Epidermal melanocyte (primary cell): ENCODE results near the gene AGMAT.
A peak's percentile ranks its signal among the peaks of the same experiment; 100 is the strongest.
"Not testable (repeated sequence)": the region's sequence is repeated elsewhere in the genome, so short reads cannot be mapped to it uniquely, and the experiment has no call there.

ENCODE experiments used
- DNase-seq: peaks from one replicate; pipeline ENCODE4 v3.0.0; 2011; ENCODE audit warnings: low spot score; ENCODE audit not compliant: insufficient read length

AGMAT gene

DNA sequence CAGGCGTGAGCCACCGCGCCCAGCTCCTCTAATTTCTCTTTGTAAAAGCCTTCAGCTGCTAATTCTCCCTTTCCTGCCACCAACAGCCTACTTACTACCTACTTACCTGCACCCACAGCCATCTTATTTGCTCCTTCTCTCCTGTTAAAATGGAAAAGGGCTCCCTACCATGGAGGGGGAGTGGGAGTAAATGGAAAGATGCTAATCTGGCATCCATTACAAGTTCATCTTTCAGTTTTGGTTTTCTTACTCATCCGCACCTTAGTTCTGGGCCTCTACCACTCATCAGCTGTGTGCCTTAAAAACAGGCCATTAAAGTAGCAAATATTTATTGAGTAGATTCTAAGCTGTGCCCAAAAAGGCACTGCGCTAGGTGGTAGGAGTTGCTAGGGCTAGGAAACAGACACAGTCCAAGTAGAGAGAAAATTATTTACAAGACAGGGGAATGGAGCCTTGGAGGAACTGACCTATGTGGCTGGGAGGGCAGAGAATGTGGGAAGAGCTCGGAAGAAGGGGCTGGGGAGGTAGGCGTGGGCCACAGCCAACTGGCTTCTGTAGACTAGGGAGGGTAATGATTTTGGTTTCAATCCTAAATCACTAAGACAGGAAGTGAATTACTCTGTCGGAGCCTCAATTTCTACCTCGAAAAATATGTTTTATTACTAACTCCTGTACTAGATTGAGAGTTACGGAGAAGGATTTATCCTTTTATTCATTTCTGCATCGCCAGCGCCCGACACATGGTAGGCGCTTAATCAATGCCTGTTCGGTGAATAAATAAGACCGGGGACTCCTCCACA lies 31.7 kb upstream of the AGMAT start:
- DNase-seq, result no peak

GRCh38 chr1:15610167-15610566 lies 25.3 kb upstream of the AGMAT start:
- DNase-seq, result no peak

DNA sequence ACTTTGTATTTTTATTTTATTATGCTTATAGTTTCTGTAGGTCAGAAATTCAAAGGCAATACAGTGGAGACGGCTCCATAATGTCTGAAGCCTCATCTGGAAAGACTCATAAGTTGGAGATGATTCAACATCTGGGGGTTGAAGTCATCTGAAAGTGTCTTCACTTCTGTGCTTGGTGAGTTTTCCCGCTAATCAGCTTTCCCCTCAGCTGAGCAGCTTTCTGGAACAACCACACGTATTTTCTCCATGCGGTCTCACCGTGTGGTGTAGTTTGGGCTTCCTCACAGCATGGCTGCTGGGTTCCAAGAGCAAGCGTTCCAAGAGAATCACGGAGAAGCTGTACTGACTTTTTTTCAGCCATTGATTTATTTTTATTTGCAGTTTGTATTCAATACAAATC lies 24.8 kb upstream of the AGMAT start:
- DNase-seq, result no peak

- DNase-seq, result no peak
These were observed 20.8 kb upstream of the AGMAT start for GRCh38 chr1:15605398-15606383.

- DNase-seq, result not testable (repeated sequence)
These were observed 19.5 kb upstream of the AGMAT start for GRCh38 chr1:15604400-15604799.

GRCh38 chr1:15603966-15604282 lies 19.1 kb upstream of the AGMAT start:
- not testable (repeated sequence) for DNase-seq

DNA sequence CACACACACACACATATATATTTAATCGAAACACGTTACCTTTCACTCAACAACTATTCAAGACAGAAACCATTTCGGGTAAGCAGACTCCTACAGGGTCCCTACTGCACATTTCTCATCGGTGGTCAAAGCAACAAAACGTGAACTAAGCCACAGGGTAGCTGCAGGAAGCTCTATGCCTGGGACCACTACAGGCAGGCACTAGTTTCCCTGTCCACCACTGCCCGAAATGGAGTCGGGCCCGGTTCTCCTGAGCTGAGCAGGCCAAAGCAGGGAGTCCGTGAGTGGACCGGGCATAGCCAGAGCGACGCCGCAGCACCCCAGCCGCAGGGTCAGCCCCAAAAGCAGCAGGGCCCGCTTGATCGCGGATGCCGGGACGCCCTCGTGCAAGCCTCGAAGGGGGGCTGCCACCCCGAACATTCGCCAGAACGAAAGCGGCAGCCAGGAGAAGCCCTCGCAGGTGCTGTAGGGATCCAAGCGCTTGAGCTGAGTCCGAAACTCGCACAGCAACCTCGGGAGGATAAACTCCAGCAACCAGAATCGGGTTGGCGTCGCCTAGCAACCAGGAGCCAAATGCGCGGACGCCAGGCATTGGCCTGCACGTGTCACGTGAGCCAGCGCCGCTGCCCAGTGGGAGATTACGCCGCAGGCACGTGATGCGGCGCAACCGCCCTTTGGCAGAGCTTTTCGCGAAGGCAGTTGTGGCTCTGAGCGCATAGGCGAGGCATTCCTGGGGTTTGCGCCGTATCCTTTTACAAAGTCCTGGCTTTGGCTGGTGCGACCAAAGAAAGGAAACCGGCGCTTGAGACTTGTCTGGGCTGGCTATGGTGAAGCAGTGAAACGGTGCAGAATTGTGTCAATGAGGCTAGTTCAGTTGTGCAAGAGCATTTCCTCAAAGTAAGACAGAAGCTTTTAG lies 18.5 kb upstream of the AGMAT start:
- DNase-seq, result peak; percentile 98

- no peak for DNase-seq
These were observed 13.6 kb upstream of the AGMAT start for GRCh38 chr1:15598436-15598835.

- no peak for DNase-seq
These were observed 11.2 kb upstream of the AGMAT start for GRCh38 chr1:15595809-15596617.

DNA sequence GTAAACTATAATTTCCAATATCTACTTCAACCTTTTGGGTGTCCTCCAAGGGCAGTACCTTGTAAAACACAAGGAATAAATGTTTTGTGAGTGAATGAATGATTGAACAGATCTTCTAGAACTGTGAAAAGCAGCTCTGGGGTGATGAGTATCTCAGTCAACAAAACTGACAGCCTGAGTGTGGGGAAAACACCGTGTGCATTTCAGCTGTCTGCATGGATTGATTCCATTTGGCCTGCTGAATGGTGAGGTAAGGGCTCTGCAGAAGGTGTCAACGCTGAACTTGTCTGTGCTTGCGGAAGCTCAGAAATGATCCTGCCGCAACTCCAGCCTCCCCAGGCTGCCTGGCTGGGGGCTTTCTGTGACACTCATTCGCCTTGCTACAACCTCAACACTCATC lies 7.4 kb upstream of the AGMAT start:
- DNase-seq, result no peak

GRCh38 chr1:15583016-15583706 lies 1.7 kb downstream of the AGMAT start:
- no peak for DNase-seq

DNA sequence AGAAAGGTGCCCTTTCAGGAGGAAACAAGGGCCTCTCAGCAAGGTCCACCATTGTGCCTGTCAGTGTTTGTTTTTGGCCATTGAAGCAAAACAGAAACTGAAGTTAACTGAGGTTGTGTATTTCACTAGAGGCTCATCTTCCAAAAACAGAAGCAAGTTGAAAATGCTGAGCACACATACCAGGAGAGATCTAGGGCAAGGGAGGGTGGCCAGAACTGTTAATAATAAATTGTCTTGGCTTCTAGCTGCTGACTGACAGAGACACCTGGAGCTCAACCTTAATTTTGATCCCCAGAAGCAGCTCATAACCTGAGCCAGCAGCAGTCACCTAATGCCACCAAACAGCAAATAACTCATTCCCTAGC lies 5.2 kb downstream of the AGMAT start:
- no peak for DNase-seq

DNA sequence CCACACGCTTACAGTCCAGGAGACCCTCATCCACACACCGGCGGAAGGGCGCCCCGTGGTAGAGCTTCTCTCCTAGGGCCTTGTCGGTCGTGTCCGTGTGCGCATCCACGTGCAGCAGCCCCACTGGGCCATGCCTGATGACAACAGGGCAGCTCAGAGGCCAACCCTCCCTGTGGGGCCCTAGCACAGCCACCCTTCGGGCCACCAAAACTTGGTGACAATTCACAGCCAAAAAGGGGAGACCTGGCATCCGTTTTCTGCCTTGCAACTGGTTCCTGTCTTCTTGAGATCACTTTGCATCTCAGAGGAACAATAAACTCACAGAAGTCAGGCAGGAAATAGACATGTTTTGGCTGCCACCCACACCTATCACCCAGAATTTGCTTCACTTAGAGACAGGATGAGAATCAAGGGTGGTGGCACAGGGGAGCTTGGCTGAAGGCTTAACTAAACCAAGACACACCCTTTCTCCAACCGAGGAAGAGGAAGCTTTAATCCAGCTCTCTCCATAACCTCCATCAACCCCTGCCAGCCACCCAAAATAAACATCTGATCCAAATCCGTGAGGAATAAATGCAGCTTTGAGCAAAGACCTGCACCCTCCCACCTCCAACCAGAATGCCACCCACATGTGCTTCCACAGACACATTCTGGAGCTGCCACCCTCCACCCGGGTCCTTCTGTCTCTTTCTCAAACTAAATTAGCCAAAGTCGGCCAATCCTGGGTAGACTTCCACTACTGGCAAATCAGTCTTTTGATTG lies 5.7 kb downstream of the AGMAT start:
- no peak for DNase-seq

DNA sequence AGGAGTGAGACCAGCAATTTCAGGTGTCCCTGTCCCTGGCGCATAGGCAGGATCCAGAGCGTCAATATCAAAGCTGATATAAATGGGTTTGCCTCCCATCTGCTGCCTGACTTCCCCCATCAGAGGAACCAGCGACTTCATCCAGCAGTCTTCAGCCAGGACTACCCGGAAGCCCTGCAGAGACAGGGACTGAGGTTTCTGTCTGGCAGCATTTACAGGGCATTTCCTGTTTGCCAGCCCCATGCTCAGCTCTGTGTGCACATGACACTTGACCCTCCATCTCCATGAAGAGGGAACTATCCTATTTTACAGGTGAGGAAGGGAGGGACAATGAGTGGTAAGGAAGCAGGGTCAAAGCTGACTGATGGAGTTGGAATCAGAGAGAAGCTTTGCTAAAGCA lies 7.2 kb downstream of the AGMAT start:
- DNase-seq, result no peak

DNA sequence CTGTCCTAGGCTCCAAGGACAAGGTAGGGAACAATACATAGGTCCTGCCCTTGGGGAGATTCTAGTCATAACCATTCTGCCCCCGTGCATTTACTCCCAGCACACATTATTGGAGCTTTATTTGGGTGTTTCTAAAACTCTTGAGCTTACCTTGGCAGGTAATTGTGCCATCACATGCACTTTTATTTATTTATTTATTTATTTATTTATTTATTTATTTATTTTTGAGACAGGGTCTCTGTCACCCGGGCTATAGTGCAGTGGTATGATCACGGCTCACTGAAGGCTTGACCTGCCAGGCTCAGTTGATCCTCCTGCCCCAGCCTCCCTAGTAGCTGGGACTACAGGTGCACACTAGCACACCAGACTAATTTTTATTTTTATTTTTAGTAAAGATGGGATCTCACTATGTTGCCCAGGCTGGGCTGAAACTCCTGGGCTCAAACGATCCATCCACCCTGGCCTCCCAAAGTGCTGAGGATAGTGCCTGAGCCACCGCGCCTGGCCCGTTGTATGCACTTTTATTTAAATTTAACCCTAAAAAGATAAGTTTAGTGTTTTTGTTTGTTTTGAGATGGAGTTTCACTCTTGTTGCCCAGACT lies 9.2 kb downstream of the AGMAT start:
- no peak for DNase-seq

DNA sequence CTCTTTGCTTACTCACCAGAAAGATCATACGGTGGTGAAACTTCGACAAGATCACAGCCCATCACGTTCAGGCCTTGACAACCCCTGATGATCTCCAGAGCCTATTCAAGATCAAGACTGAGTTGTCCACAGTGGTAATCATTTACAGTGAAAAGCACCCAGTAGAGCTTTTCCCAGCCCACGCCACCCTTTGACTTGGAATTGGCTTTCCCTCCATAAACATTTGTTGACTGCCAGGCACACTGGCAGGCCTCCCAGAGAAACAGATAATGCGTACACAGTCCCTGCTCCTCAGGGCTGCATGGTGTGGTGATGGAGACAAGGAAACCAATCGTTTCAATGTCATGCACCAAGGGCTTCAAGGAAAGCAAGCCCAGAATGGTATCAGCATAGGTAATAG lies 10.1 kb downstream of the AGMAT start:
- no peak for DNase-seq

- no peak for DNase-seq
These were observed 11.4 kb downstream of the AGMAT start for GRCh38 chr1:15573477-15573876.

- no peak for DNase-seq
These were observed 13.6 kb downstream of the AGMAT start for GRCh38 chr1:15571266-15571665.

DNA sequence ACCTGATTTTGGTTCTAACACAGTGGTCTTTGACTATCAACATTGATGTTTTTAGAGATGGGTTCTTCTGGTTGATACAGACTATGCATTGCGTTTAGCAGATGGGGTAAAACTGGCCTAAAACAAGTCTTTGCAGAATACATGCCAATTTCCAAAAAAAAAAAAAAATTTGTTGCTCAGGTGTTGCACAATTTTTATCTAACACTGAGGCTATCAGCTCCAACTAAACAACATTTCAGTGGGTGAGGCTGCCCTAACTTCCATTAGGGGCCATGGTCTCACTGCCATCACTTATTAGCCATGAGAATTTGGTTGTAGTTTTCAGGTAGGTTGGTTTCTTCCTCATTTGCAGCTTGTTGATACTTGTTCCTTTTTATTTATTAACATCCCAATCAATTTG lies 14.0 kb downstream of the AGMAT start:
- DNase-seq, result no peak
